PC-3 (cell line): ENCODE results near the gene LENEP.

ENCODE experiments used
- CTCF ChIP-seq: fragments of 300-600 bp; sonication (generic); conservative IDR thresholded peaks from 2 replicates; pipeline ENCODE4 v1.5.1; 2017; ENCODE audit warnings: antibody characterized with exemption, low read depth, mild to moderate bottlenecking, low read length
- EZH2 ChIP-seq: fragments of 300-600 bp; sonication (generic); IDR thresholded peaks from one replicate; pipeline ENCODE4 v1.6.1; 2017; ENCODE audit warnings: antibody characterized with exemption, mild to moderate bottlenecking, low read length; ENCODE audit not compliant: unreplicated experiment
- EZH2phosphoT487 ChIP-seq: fragments of 300-600 bp; sonication (generic); IDR thresholded peaks from 2 replicates; pipeline ENCODE4 v1.6.1; 2018; ENCODE audit warnings: mild to moderate bottlenecking, antibody characterized with exemption, low read length, borderline replicate concordance

- no peak for TF ChIP-seq EZH2
- no peak for TF ChIP-seq CTCF
- no peak for TF ChIP-seq EZH2phosphoT487
These were observed 3.7 kb downstream of the LENEP start for GRCh38 chr1:154996966-154997701.
